ENCODE data around the gene CIROP.

Gene CIROP

DNA sequence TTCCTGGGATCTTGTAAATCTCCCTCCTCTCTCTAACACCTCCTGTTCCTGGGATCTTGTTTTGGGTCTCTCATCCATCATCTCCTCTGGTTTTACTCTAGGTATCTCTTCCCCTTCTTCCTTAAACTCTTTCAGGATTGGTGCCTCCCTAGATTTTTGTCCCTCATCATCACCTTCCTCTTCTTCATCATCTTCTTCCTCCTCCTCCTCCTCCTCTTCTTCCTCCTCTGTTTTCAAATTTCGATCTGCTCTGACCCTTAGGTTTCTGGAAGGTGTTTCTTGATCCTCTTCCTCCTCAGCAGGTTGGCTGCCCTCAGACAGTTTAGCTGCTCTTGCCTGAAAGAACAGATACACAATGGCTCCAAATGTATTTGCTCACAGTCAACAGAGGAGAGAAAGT, 24.3 kb downstream of the CIROP start:
- TF ChIP-seq, protein P1, sequence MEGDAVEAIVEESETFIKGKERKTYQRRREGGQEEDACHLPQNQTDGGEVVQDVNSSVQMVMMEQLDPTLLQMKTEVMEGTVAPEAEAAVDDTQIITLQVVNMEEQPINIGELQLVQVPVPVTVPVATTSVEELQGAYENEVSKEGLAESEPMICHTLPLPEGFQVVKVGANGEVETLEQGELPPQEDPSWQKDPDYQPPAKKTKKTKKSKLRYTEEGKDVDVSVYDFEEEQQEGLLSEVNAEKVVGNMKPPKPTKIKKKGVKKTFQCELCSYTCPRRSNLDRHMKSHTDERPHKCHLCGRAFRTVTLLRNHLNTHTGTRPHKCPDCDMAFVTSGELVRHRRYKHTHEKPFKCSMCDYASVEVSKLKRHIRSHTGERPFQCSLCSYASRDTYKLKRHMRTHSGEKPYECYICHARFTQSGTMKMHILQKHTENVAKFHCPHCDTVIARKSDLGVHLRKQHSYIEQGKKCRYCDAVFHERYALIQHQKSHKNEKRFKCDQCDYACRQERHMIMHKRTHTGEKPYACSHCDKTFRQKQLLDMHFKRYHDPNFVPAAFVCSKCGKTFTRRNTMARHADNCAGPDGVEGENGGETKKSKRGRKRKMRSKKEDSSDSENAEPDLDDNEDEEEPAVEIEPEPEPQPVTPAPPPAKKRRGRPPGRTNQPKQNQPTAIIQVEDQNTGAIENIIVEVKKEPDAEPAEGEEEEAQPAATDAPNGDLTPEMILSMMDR (IDR thresholded peaks at IDR 0.05), result no peak

DNA sequence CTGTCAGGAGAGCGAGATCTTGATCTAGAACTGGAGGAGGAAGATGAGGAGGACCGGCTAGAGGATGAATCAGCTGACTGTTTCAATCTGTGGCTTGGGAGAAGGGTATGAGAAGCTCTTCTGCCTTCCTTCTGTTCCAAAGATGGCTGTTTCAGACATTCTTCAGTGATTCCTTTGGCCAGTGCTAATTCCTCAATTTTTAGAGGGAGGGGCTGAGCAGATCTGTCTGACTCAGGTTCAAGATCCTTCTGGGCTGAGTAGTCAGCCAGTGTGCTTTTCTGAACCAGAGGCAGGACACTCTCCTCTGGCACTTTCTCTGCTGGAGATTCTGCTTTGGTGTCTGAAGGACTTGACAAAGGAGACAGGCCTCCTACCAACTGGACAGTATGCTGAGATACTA, 25.1 kb downstream of the CIROP start:
- TF ChIP-seq, protein P1 (IDR thresholded peaks at IDR 0.05), result no peak

DNA sequence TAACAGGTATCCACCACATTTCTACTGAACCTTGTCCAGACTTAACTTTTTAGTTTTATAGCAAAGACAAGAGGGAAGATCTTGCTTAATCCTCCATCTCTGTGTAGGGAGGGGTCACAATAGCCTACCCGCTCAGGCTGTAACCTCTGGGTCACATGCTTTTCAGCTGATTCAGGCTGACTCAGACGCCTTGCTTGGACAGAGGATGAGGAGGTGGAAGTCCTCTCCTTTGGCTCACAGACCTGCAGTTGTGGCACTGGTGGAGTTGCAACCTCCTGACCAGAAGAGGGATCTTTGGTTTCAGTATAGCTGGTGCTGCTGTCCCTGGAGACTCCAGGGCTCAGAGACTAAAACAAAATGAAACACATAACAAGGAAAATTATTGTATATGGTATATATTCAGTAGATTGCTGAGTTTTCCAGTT, 26.1 kb downstream of the CIROP start:
- TF ChIP-seq, protein P1 (IDR thresholded peaks at IDR 0.05), result no peak

DNA sequence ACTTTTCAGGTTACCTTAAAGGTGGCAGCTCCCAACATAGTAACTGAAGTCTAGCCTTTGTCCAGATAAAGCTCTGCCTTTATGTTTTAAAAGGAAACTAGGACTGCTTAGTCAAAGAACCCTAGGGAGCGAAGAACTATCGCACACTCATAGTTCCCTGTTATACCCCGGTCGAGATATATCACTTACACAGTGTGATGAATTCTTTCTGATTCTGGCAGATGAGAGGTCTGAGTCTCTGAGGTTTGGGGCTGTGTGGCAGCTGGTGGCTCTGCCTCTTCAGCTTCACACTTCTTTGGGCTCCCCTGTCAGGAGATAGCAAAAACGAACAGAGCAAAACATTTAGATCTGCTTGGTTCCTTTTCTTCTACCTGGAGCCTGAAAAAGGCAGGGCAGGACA, 26.8 kb downstream of the CIROP start:
- TF ChIP-seq, protein P1 (IDR thresholded peaks at IDR 0.05), result no peak

DNA sequence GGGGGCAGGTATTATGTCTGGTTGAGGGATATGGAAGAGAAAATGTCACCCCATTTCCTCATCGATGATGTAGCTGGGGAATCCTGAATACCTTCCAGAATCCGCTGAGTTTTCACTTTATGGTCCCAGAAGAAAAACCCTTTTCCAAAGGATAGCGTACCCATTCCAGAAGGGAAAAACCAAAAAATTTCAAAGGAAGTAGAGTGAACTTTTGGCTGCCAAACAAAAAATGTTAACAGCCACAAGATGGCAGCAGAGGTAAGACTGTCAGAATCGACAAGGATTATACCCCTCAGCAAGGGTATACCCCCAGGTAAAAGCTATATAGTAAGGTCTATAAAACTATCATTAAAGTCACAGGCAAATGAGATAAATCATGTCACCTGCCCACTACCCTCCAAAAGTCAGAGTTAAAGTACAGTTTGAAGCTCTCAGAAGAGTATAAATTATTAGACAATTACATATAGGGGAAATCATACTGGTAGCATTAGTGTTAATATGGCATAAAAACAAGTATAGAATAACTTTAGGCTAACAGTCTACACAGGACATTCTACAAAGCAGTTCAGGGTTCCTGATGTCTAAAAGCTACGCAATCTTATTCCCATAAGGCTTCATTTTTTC, 27.9 kb downstream of the CIROP start:
- TF ChIP-seq, protein P1 (IDR thresholded peaks at IDR 0.05), result peak; percentile 77

DNA sequence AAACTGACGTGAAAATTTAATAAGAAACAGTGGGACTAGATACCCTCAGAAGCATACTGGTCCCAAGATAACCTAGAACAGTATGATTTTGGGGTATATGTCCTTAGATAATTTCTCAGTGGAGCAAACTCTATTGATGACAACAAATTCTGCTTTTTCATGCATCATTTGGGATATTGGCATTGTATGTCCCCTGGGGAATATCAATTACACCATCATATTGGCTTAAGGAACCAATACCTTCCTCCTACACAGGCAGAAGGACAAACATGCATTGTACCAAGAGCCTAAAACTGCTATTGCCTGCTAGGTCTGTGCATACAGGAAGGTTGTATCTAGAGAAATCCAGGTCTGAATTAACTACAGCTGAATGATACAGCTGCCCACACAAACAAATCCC, 29.9 kb downstream of the CIROP start:
- TF ChIP-seq, protein P1 (IDR thresholded peaks at IDR 0.05), result no peak

DNA sequence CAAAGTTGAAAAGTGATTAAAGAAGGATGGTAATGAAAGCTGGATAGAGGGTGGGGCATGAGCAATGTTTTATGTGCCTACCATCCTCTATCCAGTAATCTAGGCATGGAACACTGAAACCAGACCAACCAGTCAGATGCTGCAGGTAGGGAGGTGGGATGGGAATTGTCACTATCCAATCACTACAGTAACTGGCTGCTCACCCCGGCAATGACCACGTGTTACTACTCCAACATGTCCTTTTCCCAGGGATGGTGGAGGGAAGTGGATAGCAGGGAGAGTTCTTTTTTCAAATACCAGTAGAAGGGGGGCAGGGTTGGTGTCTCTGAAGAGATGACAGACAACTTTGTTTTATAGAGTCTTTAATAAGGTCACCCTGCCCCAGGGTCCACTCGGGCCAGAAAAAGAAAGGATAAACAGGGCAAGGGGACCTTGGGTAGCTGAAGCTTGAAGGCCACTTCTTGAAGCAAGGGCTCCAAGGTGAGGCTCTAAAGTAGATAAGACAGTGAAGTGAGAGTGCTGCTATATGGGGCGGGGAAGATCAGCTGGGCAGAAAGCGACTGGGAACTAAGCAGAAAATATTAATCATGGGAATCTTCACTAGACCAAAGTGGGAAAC, 32.8 kb downstream of the CIROP start:
- TF ChIP-seq, protein P1 (IDR thresholded peaks at IDR 0.05), result no peak
